NCI-H146 treated with DMSO at 0.1 percent for 48 hours (cell line): ENCODE results near the gene JADE2.

Experiments used
- DNase-seq: peaks from one replicate; lab custom pipeline; 2025; ENCODE audit not compliant: unreplicated experiment; lab: John Stamatoyannopoulos, UW

Gene JADE2

GRCh38 chr5:134529460-134529859 is 4.0 kb downstream of the JADE2 start:
- no peak for DNase-seq

- DNase-seq = no peak
These were observed 5.0 kb downstream of the JADE2 start for GRCh38 chr5:134530301-134531077.

GRCh38 chr5:134533115-134533815 is 7.8 kb downstream of the JADE2 start:
- DNase-seq = no peak

DNA sequence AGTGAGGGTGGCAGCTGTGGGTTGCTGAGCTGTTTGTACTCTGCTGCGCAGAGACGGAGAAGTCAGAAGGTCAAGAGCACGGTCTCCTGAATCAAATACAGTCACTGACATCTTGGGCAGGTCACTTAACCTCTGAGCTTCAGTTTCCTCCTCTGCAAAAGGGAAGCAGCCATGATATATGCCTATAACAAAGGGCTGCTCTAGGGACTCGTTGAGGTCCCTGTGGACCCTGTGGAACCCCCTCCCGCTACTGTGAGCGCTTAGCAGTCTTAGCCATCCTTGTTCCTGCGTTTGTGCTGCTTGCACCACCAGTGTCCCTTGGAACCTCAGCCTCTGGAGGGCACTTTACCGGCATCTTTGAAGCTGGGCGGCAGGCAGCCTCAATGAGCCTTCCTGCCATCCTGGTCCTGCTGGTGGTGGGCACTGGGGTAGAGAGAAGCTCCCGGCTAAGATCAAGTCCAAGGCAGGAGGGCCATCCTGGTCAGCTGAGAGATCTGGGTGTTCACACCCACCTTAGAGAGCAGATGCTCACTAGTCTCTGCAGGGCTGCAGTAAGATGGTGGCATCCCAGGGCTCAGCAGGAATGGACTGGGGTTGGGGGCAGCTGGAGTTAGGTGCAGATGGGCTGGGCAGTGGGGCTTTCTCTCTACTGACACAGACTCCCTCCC is 8.7 kb downstream of the JADE2 start:
- no peak for DNase-seq

DNA sequence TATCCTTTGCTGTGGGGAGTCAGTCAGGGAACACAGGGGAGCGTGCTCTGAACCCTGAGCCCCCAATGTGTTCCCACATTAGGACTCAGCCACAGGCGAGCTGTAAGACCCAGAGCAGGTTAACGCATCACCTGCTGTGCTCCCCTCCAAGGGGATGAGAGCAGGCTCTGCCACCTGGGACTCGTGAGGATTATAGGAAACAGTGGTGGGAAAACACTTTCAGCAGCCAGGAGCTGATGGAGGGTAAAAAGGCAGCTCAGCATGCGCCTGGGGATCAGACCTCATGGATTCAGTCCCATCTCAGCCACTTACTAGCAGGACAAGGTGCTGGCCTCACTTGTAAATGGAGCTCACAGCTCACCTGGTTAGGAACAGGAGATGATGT is 9.2 kb downstream of the JADE2 start:
- DNase-seq = no peak

GRCh38 chr5:134536876-134537275 is 11.4 kb downstream of the JADE2 start:
- no peak for DNase-seq

- DNase-seq = no peak
These were observed 11.8 kb downstream of the JADE2 start for GRCh38 chr5:134537297-134537696.

GRCh38 chr5:134538296-134538695 is 12.8 kb downstream of the JADE2 start:
- no peak for DNase-seq

DNA sequence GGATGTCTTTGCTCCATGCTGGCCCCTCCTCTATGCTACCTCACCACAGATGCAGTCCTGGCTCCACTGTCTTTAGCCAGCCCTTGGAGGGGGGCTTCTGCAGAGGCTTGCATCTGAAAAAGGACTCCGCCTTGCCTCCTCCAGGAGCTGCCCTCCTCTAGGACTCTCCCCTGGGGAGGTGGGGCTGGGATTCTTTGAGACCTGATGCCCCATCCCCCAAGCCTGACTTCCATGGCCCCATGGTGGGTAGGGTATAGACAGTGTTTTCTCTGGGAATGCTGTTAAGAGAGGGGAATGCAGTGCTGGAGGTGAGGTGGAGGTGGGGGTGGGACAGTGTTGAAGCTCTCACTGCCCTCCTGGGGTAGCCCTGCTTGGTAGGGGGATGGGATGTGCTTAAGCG is 14.3 kb downstream of the JADE2 start:
- DNase-seq = no peak

- no peak for DNase-seq
These were observed 15.6 kb downstream of the JADE2 start for GRCh38 chr5:134540747-134541733.

- no peak for DNase-seq
These were observed 16.4 kb downstream of the JADE2 start for GRCh38 chr5:134541736-134542376.

- DNase-seq = no peak
These were observed 18.5 kb downstream of the JADE2 start for GRCh38 chr5:134543820-134544614.

DNA sequence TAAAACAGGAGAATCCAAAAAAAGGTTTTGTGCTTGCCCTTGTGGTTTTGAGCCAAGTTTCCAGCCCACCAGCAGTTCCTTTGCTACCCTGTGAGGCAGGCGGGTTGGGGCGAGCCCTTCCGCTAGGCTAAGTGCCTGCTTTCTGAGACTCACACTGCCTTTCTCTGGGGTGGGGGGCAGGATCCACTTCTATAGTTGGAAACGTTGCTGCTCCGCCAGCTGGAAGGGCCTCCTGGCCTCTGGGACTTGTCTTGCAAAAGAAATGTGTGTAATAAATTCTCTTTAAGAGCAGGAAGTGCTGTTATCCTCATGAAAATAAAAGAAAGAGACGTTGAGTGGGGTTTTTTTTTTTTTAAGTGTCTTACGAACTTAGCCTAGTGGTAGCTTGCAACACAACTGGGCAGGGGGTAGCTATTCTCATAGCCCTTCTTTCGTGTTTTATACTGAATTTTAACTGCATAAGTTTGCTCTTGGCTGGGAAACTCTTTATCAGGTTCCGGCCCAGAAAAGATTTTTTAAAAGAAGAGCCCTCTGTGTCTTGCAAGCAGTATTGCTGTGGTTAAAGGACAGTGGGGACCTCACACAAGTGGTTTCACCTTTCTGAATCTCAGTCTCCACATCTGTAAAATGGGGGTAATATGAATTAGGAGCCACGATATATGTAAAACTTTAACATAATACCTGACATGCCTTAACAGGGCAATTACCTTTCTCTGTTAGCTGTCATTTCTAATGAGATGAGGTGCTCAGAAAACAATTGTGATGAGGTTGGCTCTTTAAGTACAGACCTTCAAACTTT is 19.8 kb downstream of the JADE2 start:
- DNase-seq = no peak

DNA sequence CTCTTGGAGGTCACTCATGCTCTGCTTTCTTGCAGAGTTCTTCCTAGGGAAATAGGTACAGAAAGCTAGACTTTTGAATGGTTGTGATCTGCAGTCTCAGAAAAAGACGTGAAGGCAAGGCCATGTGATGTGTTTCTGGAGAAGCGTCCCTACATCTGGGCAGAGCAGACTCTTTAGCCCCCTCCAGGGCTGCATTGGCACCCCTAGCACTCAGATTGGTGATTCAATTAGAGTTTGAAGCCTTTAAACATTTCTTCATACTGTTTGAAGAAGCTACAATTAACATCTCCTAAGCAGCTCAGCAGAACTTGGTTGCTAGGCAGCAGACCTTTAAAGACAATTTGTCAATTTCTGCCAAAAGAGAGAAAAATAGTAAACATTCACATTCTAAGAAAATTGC is 21.6 kb downstream of the JADE2 start:
- DNase-seq = no peak

GRCh38 chr5:134547579-134547978 is 22.1 kb downstream of the JADE2 start:
- DNase-seq = no peak

GRCh38 chr5:134547999-134548658 is 22.7 kb downstream of the JADE2 start:
- no peak for DNase-seq

DNA sequence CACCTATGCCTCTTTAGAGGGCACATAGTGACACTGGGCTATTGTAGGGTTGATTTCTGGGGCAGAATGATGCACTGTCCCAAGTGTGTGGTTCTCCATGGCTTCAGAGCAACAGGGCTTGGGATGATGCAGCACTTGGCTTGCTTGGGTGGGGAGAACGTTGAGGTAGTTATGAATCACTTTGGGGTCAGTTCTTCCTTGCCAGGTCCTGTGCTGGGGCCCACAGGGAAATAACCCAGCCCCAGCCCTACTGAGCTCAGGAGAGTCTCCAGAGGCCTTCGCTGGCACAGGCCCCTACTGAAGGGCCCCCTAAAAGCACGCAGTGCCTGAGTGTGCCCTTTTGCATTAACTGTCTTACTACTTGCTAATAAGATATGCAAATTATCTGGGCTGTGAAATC is 24.2 kb downstream of the JADE2 start:
- no peak for DNase-seq
